GM04504 (cell line): ENCODE results near the gene CACHD1.

Experiments used
- DNase-seq: peaks from one replicate; pipeline ENCODE4 v3.0.0-alpha.2; 2012; ENCODE audit warnings: low read depth

Gene CACHD1

DNA sequence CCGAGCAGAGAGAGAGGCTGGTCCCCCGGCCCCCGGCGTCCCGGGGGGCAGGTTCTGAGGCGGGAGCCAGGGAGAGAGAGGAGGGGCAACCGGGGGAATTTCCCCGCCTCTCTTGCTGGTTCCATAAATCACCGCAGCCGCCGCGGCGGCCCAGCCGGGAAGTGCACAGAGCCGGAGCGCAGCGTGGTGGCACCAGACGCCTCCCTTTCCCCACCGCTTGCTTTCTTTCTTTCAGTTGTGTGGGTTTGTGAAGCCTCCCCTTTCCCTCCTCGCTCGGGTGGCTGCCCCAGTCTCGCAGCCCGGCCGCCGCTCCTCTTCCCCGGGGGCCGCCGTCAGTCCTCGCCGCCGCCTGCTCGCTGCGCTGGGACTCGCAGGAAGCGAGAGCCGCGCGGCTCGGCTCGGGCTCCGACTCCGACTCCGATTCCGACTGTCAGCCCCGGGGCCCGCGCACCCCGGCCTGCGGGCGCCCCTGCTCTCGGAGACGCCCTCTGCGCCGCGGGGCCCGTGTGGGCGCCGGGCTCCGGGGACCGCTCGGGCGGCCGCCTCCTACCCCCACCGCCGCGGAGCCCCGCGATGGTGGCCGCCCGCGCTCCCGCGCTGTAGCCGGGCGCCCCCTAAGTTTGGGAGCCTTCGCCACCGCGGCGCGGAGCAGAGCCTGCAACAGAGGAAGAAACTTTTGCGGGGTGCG lies at the start of gene CACHD1:
CACHD1 (plus strand) TSS at position 153 of the 688 bp plus-strand sequence. CDS start 616 bp downstream, outside the sequence.
- DNase-seq, result peak; percentile 46

DNA sequence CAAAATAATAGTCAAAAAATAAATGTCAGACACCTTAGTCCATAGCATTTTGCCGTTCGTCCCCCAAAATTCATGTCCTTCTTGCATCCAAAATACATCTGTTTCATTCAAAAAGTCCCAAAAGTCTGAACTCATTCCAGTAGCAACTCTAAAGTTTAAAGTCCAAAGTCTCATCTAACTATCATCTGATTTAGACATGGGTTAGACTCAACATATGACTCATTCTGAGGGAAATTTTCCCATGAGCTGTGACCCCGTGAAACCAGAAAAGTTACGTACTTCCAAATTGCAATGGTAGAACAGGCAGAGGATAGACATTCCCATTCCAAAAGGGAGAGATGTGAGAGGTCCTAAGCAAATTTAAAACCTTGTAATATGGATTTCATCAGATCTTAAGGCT lies 48.6 kb upstream of the CACHD1 start:
- DNase-seq, result no peak

DNA sequence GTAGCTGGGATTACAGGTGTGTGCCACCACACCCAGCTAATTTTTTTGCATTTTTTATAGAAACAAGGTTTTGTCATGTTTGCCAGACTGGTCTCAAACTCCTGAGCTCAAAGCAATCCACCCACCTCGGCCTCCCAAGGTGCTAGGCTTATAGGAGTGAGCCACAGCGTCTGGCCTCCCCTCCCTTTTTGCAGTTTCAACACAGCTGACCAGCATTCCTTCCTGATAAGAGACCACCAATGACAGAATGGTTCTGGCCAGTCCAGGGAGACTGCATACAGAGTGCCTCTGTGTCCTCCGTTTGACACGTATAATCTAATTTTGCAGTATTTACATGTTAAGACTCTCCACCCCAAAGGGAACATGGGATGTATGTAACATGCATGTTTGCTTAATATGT lies 46.4 kb upstream of the CACHD1 start:
- DNase-seq, result no peak

DNA sequence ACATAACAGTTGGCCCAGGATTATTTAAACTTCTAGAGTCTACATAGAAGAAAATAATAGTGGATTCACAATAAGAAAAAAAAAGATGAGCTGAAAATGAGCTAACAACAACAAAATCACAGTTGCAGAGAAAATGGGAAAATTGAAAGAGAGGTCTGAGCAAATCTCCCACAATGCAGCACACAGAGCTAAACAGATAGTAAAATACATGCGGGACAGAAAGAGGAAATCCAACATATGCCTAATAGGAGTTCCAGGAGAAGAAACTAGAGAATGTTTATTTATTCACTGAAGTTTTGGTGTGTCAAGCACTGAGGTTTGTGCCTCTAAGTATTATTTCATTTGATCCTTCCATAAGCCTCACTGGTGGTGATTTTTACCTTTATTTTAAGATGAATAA lies 45.5 kb upstream of the CACHD1 start:
- no peak for DNase-seq

DNA sequence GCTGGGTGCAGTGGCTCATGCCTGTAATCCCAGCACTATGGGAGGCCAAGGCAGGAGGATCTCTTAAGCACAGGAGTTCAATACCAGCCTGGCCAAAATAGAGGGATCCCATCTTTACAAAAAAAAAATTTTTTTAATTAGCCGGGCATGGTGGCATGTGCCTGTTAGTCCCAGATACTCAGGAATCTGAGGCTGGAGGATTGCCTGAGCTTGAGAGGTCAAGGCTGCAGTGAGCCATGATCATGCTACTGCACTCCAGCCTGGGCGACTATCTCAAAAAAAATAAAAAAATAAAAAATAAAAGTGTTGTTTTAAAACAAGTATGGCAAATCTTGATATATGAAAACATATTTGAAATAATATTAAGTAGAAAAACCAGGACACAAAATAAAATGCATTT lies 44.4 kb upstream of the CACHD1 start:
- no peak for DNase-seq

DNA sequence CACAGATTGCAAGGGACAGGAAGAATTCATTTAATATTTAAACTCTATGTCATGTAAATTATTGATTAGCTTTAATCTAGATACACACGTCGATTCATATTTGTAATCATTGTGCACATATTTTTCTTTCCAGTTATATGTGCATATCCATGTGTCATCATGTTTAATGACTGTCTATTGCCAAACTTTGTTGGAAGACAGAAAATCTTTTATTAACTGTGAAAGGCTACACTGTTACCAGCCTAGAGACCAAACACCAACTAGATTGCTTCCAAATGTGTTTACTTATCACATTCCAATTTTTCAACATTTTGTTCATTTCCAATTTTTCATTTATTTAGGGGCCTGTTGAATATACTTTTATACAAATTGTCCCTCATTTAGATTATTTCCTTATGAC lies 43.2 kb upstream of the CACHD1 start:
- DNase-seq, result no peak

DNA sequence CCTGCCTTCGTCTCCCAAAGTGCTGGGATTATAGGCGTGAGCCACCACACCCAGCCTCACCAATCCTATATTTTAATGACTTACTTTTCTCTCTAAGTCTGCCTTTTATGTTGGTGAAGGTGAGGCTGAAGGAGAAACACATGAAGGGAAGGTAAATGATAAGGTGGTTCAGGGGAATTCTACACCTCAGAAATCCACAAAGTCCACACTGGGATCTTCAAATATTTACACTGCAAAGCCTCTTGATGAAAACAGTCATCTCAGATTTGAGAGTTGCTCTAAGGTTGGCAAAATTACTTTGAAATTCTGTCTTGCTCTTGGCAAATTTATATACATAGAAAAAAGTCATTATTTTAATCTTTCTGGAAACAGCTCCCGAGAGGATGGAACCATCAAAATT lies 42.0 kb upstream of the CACHD1 start:
- no peak for DNase-seq

DNA sequence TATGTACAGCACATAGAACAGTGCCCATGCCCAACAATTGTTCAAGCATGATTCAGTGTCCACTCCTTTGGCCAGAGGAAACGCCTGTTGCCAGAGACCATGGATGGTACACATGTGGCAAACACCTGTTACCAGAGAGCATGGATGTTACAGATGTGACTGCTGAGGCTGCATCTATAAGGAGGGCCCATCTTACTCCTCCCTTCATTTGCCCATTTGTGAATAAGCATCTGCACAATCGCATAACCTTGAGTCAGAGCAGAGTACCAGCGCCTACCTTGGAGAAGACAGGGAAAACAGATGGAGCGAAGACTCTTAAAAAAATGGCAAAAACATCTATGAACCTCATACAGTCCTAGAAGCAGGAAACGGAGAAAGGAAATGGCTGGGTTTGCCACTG lies 36.6 kb upstream of the CACHD1 start:
- DNase-seq, result no peak

DNA sequence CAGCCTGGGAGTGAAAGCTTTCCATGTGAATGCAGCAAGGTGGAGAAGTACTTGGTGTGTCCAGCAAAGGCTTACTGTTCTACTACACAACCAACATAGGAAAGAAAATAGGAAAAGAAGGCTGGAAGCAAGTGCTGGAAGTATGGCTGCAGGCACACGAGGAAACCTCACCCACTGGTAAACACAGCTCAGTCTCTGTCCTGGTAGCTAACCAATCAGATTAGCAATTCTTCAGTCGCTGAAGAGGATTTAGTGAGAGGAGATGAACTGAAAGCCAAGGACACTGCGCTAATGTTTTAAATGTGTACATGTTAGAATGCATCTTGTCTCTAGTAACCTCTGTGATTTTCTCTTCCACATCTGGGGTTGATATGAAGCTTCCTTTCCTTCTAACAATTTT lies 36.2 kb upstream of the CACHD1 start:
- DNase-seq, result no peak

DNA sequence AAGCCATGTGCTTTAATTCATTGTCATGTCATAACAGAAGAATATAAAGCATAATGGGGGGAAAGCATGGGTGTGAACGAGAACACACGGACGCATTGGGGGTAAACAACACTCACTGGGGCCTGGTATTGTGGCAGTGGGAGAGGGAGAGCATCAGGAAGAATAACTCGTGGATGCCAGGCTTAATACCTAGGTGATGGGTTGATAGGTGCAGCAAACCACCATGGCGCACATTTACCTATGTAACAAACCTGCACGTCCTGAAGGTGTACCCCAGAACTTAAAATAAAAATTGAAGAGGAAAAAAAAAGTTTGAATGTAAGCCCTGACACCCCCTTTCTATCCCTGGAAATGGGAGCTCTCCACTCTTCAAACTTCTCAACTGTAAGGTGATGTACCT lies 34.9 kb upstream of the CACHD1 start:
- no peak for DNase-seq

DNA sequence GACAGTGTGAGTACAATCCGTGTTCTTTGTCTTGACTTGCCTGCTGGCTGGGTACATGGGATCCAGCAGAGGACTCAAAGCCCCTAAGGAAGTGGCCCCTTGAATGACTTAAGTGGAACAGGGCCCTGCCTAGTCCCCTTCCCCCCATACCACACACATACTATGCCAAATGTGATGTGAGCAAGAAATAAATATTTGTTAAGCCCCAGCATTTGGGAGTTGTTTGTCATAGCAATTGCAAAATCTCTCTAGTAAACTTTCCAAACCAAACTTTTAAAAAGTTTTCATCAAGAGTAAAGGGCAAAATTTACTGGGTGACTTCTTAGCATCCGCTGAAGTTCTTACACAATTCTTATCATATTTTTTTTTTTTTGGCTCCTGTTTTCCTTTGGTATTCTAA lies 32.5 kb upstream of the CACHD1 start:
- DNase-seq, result no peak

DNA sequence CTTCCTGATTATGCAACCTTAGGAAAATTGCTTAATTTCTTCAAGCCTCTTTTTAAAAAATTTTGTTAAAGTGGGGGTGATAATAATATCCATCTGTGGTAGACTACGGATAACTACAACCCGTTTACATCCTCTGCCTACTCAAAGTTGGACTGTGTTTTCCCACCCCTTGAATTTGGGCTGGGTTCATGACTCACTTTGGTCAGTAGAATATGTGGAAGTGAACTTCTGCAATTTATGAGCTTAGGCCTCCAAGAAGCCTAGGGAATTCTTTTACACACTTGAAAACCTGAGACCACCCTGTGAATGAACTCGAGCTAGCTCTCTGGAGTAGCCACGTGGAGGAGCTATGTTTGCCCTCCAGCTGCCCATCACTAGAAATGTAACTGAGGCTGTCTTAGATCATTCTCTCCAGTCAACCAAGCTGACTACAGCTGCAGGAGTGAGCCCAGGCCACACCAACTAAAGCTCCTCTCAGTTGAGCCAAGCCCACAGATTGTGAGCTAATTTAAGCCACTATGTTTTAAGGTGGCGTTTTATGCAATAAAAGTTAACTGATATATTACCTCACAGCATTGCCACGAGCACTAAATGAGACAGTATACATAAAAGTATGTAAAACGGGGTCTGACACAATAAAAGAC lies 29.6 kb upstream of the CACHD1 start:
- DNase-seq, result no peak

DNA sequence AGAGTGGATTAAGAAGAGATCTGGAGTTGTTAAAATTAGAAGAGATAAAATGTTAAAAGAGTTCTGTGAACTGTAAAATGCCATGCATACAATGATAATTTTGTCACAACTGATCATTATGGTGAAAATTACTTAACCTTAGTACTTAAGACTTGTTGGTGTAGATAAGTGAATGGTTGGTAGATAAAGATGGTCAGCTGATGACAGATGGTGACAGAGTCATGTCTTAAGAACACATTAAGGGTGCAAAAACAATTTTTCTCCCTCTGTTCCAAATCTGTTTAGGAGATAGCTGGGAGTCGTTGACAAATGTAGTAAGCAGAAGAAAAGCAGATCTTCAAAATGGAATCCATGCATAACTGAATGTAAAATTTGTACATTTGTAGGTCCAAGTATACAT lies 18.5 kb upstream of the CACHD1 start:
- no peak for DNase-seq

DNA sequence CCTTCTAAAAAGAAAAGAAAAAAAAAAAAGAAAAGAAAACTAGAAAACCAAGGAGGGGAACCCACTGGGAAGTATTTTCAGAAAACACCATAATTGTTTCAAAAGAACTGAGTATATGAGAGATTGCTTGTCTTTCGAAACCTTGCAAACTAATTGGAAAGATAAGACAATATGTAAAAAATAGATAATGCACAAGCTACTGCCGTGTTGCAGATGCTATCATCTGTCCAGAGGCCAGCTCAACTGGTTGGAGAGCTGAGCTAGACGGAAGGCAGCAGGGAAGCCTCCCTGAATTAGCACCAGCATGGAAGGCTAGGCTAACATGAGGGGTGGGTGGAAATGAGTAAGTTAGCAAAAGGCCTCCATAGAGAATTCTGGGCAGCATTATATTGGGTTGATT lies 16.2 kb upstream of the CACHD1 start:
- DNase-seq, result no peak

DNA sequence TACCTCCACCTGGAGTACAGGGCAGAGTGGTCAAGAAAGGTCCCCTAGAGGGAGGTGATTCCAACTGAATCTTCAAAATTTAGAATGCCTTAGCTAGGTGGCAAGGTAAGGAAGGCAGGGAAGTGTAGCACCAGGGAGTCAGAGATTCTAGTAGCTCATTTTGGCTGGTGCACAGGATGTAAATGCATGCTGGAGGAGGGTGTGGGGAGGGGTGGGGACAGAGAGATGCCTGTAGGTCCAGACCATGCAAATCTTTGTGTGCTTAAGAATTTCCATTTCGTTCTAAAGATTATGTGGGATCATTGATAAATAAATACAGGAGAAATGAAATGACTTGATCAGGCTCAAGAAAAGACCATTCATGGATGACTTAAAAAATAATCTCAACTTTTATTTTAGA lies 11.0 kb upstream of the CACHD1 start:
- no peak for DNase-seq

DNA sequence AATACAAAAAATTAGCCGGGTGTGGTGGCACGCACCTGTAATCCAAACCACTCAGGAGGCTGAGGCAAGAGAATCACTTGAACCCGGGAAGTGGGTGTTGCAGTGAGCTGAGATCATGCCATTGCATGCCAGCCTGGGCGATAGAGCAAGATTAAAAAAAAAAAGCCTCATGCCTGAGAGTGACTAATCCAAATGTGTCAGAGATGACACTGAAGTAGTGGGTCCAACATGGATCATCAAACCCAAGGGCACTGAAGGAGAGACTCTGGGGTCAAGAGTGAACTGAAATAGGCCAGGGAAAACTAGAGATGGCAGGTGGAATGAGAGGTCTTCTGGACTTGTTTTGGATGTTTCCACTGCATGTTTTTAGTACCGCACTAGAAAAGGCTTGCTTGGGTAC lies 10.2 kb upstream of the CACHD1 start:
- no peak for DNase-seq

DNA sequence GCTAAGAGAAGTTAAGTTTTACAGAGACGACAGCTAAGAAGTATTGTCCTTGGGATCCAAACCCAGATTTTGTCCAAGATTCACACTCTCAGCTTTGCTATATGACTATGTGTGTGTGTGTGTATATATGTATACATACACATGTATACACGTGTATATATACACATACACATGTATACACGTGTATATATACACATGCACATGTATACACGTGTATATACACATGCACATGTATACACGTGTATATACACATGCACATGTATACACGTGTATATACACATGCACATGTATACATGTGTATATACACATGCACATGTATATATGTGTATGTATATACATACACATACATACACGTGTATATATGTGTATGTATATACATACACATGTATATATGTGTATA lies 3.9 kb upstream of the CACHD1 start:
- no peak for DNase-seq

DNA sequence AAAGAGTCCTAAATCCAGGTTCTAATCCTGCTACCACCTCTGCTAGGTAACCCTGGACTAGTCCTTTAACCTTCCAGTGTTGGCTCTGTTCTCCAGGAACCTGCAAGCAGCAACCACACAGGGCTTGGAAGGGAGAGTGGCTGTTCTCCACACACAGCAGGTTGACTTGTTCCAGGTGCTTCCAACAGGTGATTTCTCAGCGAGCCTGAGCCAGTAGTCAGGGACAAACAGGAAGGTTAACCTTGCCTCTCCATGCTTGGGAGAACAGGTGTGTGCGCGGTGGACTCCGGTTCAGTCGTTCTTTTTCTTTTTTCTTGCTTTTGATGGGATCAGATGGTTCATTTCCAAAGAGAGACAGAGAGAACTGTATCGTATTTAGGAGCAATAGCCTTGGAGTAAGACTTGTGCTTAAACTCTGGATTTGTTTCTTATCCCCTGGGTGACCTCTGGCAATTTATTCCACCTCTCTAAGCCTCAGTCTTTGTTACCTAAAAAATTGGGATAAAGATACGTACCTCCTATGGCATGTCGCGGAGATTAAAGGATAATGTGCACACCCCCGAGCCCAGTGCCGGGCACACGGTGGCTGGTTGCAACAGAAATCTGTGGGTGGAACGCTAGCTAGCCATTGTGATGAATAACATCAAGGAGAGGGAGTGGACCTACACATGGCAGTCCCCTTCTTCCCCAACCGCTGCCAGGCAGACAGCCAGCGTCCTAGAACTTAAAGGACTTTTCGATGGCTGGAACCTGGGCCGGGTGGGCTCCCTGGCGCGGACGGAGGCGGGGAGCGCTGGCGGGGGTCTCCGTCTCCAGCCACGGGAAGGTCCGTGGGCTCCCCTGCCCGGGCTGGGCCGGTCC lies 583 bp upstream of the CACHD1 start:
- DNase-seq, result no peak

DNA sequence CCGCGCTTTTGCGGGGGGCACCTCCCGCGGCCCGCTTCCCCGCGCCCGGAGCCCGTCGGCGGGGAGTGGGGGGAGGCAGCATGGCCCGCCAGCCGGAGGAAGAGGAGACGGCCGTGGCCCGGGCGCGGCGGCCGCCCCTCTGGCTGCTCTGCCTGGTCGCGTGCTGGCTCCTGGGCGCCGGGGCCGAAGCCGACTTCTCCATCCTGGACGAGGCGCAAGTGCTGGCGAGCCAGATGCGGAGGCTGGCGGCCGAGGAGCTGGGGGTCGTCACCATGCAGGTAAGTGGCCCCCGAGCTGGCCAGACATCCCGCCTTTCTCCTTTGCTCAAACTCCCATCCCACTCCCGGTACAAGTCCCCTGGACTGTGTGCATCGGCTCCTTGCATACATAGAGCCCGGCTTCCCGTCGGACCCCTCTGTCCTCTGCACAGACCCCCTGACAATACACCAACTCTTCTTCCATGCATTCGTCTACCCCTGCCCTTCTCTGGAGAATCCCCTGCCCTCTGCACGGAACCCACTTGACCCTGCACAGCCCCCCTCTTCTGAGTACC lies 812 bp downstream of the CACHD1 start:
- DNase-seq, result no peak

DNA sequence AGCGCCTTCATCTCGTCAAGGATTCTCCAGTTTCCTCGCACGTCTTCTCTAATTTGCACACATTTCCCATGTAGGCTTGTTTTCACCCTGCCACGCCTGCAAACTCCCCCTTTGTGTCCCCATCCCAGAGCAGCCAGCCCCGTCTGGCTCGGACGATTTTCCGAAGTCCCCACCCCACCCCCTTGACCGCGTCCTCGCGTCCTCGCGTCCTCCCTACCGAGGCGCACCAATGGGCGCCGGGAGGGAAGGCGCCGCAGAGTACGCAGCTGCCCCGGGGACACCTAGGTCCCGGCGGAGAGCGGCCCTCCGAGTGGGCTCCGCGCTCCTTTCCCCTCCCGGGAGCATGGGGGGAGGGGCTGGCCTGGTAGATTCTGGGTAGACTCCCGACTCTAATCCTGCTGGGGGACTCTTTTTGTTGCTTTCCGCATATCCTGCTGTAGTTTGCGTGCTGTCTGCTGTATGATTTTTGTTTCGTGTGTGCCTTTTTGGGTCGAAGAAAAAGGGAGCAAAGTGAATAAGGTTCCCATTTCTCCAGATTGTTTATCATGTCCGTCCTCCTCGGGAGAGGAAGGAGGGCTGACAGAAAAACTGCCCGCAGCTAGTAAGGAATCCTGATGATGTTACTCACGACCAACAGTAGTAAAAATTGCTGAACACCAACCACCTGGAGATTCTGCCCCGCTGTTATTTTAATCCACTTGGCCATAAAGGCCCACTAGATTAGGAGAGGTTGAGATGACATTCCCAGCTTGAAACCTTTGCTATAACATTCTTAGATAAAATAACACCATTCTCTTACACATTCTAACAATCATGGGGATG lies 1.5 kb downstream of the CACHD1 start:
- no peak for DNase-seq

DNA sequence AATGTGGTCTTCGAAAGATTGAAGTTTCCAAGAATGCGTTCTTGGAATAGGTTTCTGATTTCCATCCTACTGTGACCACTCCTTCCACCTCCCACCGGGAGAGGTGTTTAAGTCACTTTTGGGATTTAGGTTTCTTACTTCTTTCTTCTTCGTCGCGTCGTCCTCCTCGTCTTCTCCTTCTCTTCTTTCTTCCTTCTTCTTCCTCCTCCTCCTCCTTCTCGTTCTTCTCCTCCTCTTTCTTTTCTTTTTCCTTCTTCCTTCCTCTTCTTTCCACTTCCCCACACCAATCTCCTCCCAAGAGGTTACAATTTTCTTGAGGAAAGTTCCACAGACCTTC lies 2.1 kb downstream of the CACHD1 start:
- no peak for DNase-seq

DNA sequence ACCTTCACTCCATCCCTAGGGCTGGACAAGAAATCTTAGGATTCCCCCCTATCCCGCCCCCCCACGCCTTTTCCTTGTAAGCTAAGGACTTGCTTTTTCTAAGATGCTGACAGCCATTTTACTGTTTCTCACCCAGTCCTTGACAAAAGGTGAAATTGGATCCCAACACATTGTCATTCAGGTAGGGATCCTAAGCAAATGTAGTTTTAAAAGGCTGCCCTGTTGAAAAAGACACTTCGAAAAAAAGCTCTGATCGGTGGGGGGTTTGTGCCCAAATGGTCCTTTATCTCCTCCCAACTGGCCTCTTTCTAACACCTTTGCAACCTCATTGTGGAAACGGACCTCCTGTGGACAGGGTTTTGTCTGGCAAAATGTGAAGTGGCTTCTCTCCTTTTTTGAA lies 2.9 kb downstream of the CACHD1 start:
- no peak for DNase-seq
